Hepatocyte (in vitro differentiated cells): ENCODE results near the gene PPIA. TPM values are rescaled to one million over a fixed set of nuclear protein-coding genes. Genes with fewer than 3 reads are reported as not detected.
"Not testable (repeated sequence)": the region's sequence is repeated elsewhere in the genome, so short reads cannot be mapped to it uniquely, and the experiment has no call there.

ENCODE experiments used
- DNase-seq: peaks from one replicate; pipeline ENCODE4 v3.0.0-alpha.2; 2016; ENCODE audit warnings: low spot score
- H2AFZ ChIP-seq: fragments of 200-600 bp; sonication (generic); 2 replicates; pipeline ENCODE4 v1.6.0; 2016; ENCODE audit warnings: antibody characterized with exemption, mild to moderate bottlenecking
- H3K27ac ChIP-seq: fragments of 200-600 bp; sonication (generic); 2 replicates; pipeline ENCODE4 v1.5.1; 2016; ENCODE audit warnings: mild to moderate bottlenecking
- H3K27me3 ChIP-seq: fragments of 200-600 bp; sonication (generic); 2 replicates; pipeline ENCODE4 v1.6.1; 2016
- H3K36me3 ChIP-seq: fragments of 200-600 bp; sonication (generic); replicated peaks from 2 replicates; pipeline ENCODE4 v1.5.1; 2016; ENCODE audit warnings: low read depth; ENCODE audit not compliant: insufficient read depth
- H3K4me1 ChIP-seq: fragments of 200-600 bp; sonication (generic); 2 replicates; pipeline ENCODE4 v1.5.1; 2016; ENCODE audit warnings: mild to moderate bottlenecking, moderate library complexity; ENCODE audit not compliant: insufficient read depth
- H3K4me2 ChIP-seq: fragments of 200-600 bp; sonication (generic); 2 replicates; pipeline ENCODE4 v1.6.0; 2016
- H3K4me3 ChIP-seq: fragments of 200-600 bp; sonication (generic); 2 replicates; pipeline ENCODE4 v1.5.1; 2016; ENCODE audit warnings: mild to moderate bottlenecking
- H3K79me2 ChIP-seq: fragments of 200-600 bp; sonication (generic); 2 replicates; pipeline ENCODE4 v1.6.0; 2017; ENCODE audit warnings: mild to moderate bottlenecking
- H3K9me2 ChIP-seq: fragments of 200-600 bp; sonication (generic); replicated peaks from 2 replicates; pipeline ENCODE4 v1.6.0; 2017; ENCODE audit warnings: mild to moderate bottlenecking; ENCODE audit not compliant: insufficient read depth
- H3K9me3 ChIP-seq: fragments of 200-600 bp; sonication (generic); 2 replicates; pipeline ENCODE4 v1.5.1; 2016; ENCODE audit warnings: low read depth, mild to moderate bottlenecking
- H4K20me1 ChIP-seq: fragments of 200-600 bp; sonication (generic); 2 replicates; pipeline ENCODE4 v1.6.0; 2016; ENCODE audit warnings: mild to moderate bottlenecking; ENCODE audit not compliant: insufficient read depth, poor library complexity, severe bottlenecking
- EZH2 ChIP-seq: fragments of 200-600 bp; sonication (generic); IDR thresholded peaks from 2 replicates; pipeline ENCODE4 v1.6.1; 2016; ENCODE audit warnings: antibody characterized with exemption, mild to moderate bottlenecking, borderline replicate concordance
- EZH2phosphoT487 ChIP-seq: fragments of 200-600 bp; sonication (generic); IDR thresholded peaks from one replicate; pipeline ENCODE4 v1.6.1; 2018; ENCODE audit warnings: antibody characterized with exemption, mild to moderate bottlenecking, low read depth, moderate library complexity; ENCODE audit not compliant: unreplicated experiment, severe bottlenecking
- WGBS: methylation state at CpG from one replicate; pipeline ENCODE4 v1.1.6; 2016; ENCODE audit warnings: low lambda C conversion rate; ENCODE audit errors: missing lambda C conversion rate; 5-methylcytosine and 5-hydroxymethylcytosine counted together
- polyA plus RNA-seq: library from polyadenylated mRNA; unstranded; fragments of >200 nt; fragmentation: Nextera tagmentation; extraction: Ambion mirVana; gene quantifications from 2 replicates; pipeline ENCODE4 v1.2.1, GENCODE V29; 2016
- total RNA-seq: library from RNA; depleted of rRNA; stranded (reverse); fragments of >200 nt; gene quantifications from 2 replicates; pipeline ENCODE4 v1.2.3, GENCODE V29; 2014
- TF ChIP-seq, protein P1 (sequence below): fragments of 200-600 bp; sonication (generic); IDR thresholded peaks from 2 replicates; pipeline ENCODE4 v1.5.1; 2016; ENCODE audit warnings: antibody characterized with exemption, mild to moderate bottlenecking; ENCODE audit not compliant: poor library complexity

Gene PPIA
- total and polyA plus RNA-seq, 2 experiments from 2014 or later: 2,123 to 2,189 TPM

DNA sequence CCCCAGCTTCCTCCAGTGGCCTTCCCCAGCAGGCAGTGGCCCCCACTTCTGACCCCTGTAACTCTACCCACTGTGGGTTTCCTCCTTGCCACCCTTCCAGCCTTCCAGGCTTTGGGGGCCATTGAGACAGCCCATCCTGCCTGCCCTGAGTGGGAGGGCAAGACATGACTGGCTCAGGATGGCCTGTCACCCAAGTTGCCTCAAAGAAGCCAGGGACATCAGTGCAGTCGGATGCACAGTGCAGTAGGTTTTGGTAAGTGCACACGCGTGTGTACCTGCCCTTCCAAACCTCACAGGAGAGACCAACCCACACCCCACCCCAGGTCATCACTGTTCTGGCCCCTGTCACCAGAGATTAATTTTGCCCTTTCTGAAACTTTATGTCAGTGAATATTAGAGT, 25.1 kb upstream of the PPIA start:
- Histone ChIP-seq H3K9me3 (no peaks in the 10 kb centered on the region), H3K9me2 (no peaks in the 10 kb centered on the region), H3K27me3 (no peaks in the 10 kb centered on the region), H4K20me1 (no peaks in the 10 kb centered on the region), H3K36me3 (no peaks in the 10 kb centered on the region), H3K27ac (no peak overlapping the region), H3K4me3 (no peak overlapping the region), H2AFZ (no peak overlapping the region), H3K4me2 (no peak overlapping the region), H3K4me1 (peaks cover 29% of the 10 kb centered on the region), H3K79me2 (no peaks in the 10 kb centered on the region)
- 62% methylated on average over 3 of the region's 3 CpGs for WGBS
- no peak for DNase-seq
- TF ChIP-seq EZH2phosphoT487: no peak

- Histone ChIP-seq H3K27me3 (no peaks in the 10 kb centered on the region), H2AFZ (no peak overlapping the region), H3K27ac (no peak overlapping the region), H3K4me1 (peaks cover 25% of the 10 kb centered on the region), H3K36me3 (no peaks in the 10 kb centered on the region), H3K4me3 (no peak overlapping the region), H3K9me2 (no peaks in the 10 kb centered on the region), H3K9me3 (no peaks in the 10 kb centered on the region), H4K20me1 (no peaks in the 10 kb centered on the region), H3K79me2 (no peaks in the 10 kb centered on the region), H3K4me2 (no peak overlapping the region)
- no peak for TF ChIP-seq EZH2
- TF ChIP-seq, protein P1, sequence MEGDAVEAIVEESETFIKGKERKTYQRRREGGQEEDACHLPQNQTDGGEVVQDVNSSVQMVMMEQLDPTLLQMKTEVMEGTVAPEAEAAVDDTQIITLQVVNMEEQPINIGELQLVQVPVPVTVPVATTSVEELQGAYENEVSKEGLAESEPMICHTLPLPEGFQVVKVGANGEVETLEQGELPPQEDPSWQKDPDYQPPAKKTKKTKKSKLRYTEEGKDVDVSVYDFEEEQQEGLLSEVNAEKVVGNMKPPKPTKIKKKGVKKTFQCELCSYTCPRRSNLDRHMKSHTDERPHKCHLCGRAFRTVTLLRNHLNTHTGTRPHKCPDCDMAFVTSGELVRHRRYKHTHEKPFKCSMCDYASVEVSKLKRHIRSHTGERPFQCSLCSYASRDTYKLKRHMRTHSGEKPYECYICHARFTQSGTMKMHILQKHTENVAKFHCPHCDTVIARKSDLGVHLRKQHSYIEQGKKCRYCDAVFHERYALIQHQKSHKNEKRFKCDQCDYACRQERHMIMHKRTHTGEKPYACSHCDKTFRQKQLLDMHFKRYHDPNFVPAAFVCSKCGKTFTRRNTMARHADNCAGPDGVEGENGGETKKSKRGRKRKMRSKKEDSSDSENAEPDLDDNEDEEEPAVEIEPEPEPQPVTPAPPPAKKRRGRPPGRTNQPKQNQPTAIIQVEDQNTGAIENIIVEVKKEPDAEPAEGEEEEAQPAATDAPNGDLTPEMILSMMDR: no peak
- TF ChIP-seq EZH2phosphoT487: no peak
- no peak for DNase-seq
- 71% methylated on average over 6 of the region's 6 CpGs for WGBS
These were observed 24.0 kb upstream of the PPIA start for GRCh38 chr7:44772440-44772839.

DNA sequence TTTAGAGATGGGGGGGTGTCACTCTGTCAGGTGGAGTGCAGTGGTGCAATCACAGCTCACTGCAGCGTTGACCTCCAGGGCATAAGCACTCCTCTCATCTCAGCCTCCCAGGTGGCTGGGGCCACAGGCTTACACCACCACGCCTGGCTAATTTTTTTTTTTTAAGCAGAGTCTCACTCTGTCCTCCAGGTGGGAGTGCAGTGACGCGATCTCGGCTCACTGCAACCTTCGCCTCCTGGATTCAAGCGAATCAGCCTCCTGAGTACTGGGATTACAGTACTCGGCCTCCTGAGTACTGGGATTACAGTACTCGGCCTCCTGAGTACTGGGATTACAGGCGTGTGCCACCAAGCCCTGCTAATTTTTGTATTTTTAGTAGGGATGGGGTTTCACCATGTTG, 23.6 kb upstream of the PPIA start:
- H3K79me2 ChIP-seq: no peaks in the 10 kb centered on the region
- no peaks in the 10 kb centered on the region for H3K36me3 ChIP-seq
- H3K4me2 ChIP-seq: no peak overlapping the region
- TF ChIP-seq, protein P1: no peak
- TF ChIP-seq EZH2phosphoT487: no peak
- no peak for TF ChIP-seq EZH2
- 76% methylated on average over 10 of the region's 10 CpGs for WGBS
- H3K27ac ChIP-seq: no peak overlapping the region
- no peaks in the 10 kb centered on the region for H4K20me1 ChIP-seq
- no peak overlapping the region for H2AFZ ChIP-seq
- no peaks in the 10 kb centered on the region for H3K27me3 ChIP-seq
- DNase-seq: no peak
- H3K9me3 ChIP-seq: no peaks in the 10 kb centered on the region
- H3K4me3 ChIP-seq: no peak overlapping the region
- peaks cover 21% of the 10 kb centered on the region for H3K4me1 ChIP-seq
- H3K9me2 ChIP-seq: no peaks in the 10 kb centered on the region

DNA sequence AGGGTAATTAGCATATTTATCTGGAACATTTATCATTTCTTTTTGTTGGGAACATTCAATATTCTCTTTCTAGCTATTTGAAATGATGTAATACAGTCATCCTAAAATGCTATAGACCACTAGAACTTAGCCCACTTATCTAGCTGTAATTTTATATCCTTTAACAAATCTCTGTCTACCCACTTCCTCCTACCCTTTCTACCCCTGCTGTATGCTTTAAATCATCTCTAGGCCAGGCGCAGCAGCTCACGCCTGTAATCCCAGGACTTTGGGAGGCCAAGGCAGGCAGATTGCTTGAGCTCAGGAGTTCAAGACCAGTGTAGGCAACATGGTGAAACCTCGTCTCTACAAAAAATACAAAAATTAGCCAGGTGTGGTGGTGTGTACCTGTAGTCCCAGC, 22.0 kb upstream of the PPIA start:
- H3K36me3 ChIP-seq, DNase-seq, H3K9me3 ChIP-seq, H3K27ac ChIP-seq, H3K79me2 ChIP-seq, H2AFZ ChIP-seq, H4K20me1 ChIP-seq, H3K27me3 ChIP-seq, H3K4me2 ChIP-seq, H3K4me1 ChIP-seq, H3K9me2 ChIP-seq, H3K4me3 ChIP-seq: not testable (repeated sequence)
- WGBS: 80% methylated on average over 3 of the region's 3 CpGs
